HepG2 (cell line): Measurements from ENCODE around the gene ERBB3. TPM values are rescaled to one million over a fixed set of nuclear protein-coding genes. Genes with fewer than 3 reads are reported as not detected.

Source experiments
- AKNA ChIP-seq: sonication (generic); formaldehyde crosslinking; IDR thresholded peaks from 2 replicates; pipeline ENCODE4 v1.4.0; 2020; ENCODE audit warnings: missing genetic modification reagents, borderline replicate concordance
- BCL3 ChIP-seq: sonication (generic); formaldehyde crosslinking; IDR thresholded peaks from 2 replicates; pipeline ENCODE4 v1.5.1; 2020; ENCODE audit warnings: mild to moderate bottlenecking, missing genetic modification reagents, moderate library complexity
- CAMTA2 ChIP-seq: sonication (generic); formaldehyde crosslinking; IDR thresholded peaks from 2 replicates; pipeline ENCODE4 v1.4.0; 2020; ENCODE audit warnings: mild to moderate bottlenecking, missing genetic modification reagents, borderline replicate concordance
- MEF2D ChIP-seq: sonication (generic); formaldehyde crosslinking; IDR thresholded peaks from 2 replicates; pipeline ENCODE4 v1.5.1; 2020; ENCODE audit warnings: mild to moderate bottlenecking, missing genetic modification reagents
- MYPOP ChIP-seq: sonication (generic); formaldehyde crosslinking; IDR thresholded peaks from 2 replicates; pipeline ENCODE4 v1.8.1; 2023; ENCODE audit warnings: mild to moderate bottlenecking, moderate library complexity, missing genetic modification reagents
- PHF8 ChIP-seq: sonication (generic); formaldehyde crosslinking; IDR thresholded peaks from 2 replicates; pipeline ENCODE4 v1.5.0; 2020; ENCODE audit warnings: missing genetic modification reagents
- SATB2 ChIP-seq: sonication (generic); formaldehyde crosslinking; IDR thresholded peaks from 2 replicates; pipeline ENCODE4 v1.5.0; 2020; ENCODE audit warnings: missing genetic modification reagents
- THAP8 ChIP-seq: sonication (generic); formaldehyde crosslinking; IDR thresholded peaks from 2 replicates; pipeline ENCODE4 v1.5.1; 2020; ENCODE audit warnings: missing genetic modification reagents, mild to moderate bottlenecking, borderline replicate concordance
- TP53 ChIP-seq: sonication (generic); formaldehyde crosslinking; conservative IDR thresholded peaks from 2 replicates; pipeline ENCODE4 v1.4.0; 2020; ENCODE audit warnings: missing genetic modification reagents
- UBTF ChIP-seq: sonication (generic); formaldehyde crosslinking; IDR thresholded peaks from 2 replicates; pipeline ENCODE4 v1.4.0; 2020; ENCODE audit warnings: mild to moderate bottlenecking, missing genetic modification reagents
- ZNF143 ChIP-seq: sonication (generic); formaldehyde crosslinking; IDR thresholded peaks from 2 replicates; pipeline ENCODE4 v1.4.0; 2020; ENCODE audit warnings: missing genetic modification reagents
- ZNF280B ChIP-seq: sonication (generic); formaldehyde crosslinking; IDR thresholded peaks from 2 replicates; pipeline ENCODE4 v1.5.0; 2020; ENCODE audit warnings: missing genetic modification reagents, mild to moderate bottlenecking, borderline replicate concordance
- ZNF343 ChIP-seq: sonication (generic); formaldehyde crosslinking; IDR thresholded peaks from 2 replicates; pipeline ENCODE4 v1.4.0; 2020; ENCODE audit warnings: mild to moderate bottlenecking, missing genetic modification reagents
- ZNF446 ChIP-seq: sonication (generic); formaldehyde crosslinking; IDR thresholded peaks from 2 replicates; pipeline ENCODE4 v1.5.0; 2020; ENCODE audit warnings: mild to moderate bottlenecking, missing genetic modification reagents
- ZNF543 ChIP-seq: sonication (generic); formaldehyde crosslinking; IDR thresholded peaks from 2 replicates; pipeline ENCODE4 v1.4.0; 2020; ENCODE audit warnings: mild to moderate bottlenecking, missing genetic modification reagents
- polyA plus RNA-seq, 8 experiments: library from polyadenylated mRNA; depleted of rRNA in 3 of 8; stranded (reverse) in 7 of 8; unstranded in 1 of 8; fragments of >200 nt; fragmentation: Illumina TruSeq in 4 of 8; extraction: Trizol in 4 of 8; gene quantifications; 2 replicates each; pipeline versions ENCODE4 v1.2.1 to v1.2.3, GENCODE V29; 2011 to 2016; ENCODE audit warnings: low read depth in 4 of 8, missing spikeins in 1 of 8, mixed read lengths in 1 of 8; ENCODE audit not compliant: insufficient read depth in 1 of 8
- total RNA-seq, 5 experiments: library from RNA; depleted of rRNA; stranded (reverse); fragments of >200 nt; fragmentation: Illumina TruSeq; extraction: Trizol; gene quantifications; 2 replicates each; pipeline ENCODE4 v1.2.3, GENCODE V29; 2016; ENCODE audit warnings: low read depth in 1 of 5

Gene ERBB3
- total and polyA plus RNA-seq, 2 of the 13 experiments (the other 11 are each of a cell fraction or from before 2014, with no cell fraction given), result 93.6 to 358 TPM

GRCh38 chr12:56078931-56079722, 838 bp upstream of the ERBB3 start (continued):
- TF ChIP-seq AKNA (CRISPR knock-in tag) (0 out of 2 replicates have a peak, but pooled peaks have one; percentile 7), PHF8 (CRISPR knock-in tag) (peak; percentile 78), ZNF543 (CRISPR knock-in tag) (no peak), MEF2D (CRISPR knock-in tag) (peak; percentile 48; the same call in 1 of the 2 replicates), MYPOP (CRISPR knock-in tag) (peak; percentile 52; the same call in 1 of the 2 replicates), BCL3 (CRISPR knock-in tag) (no peak), UBTF (CRISPR knock-in tag) (peak; percentile 88), TP53 (peak; percentile 20; the same call in 1 of the 2 replicates), ZNF143 (peak; percentile 51; the same call in 1 of the 2 replicates), ZNF343 (CRISPR knock-in tag) (peak; percentile 44; the same call in 1 of the 2 replicates), THAP8 (CRISPR knock-in tag) (no peak), CAMTA2 (CRISPR knock-in tag) (peak; percentile 13; the same call in 1 of the 2 replicates), ZNF280B (CRISPR knock-in tag) (peak; percentile 81; the same call in 1 of the 2 replicates), ZNF446 (no peak), SATB2 (CRISPR knock-in tag) (peak; percentile 34; the same call in 1 of the 2 replicates)
